HS-27A (cell line): Measurements from ENCODE around the gene LAMB1.
"Not testable (repeated sequence)": the region's sequence is repeated elsewhere in the genome, so short reads cannot be mapped to it uniquely, and the experiment has no call there.

ENCODE experiments used
- DNase-seq: peaks from one replicate; pipeline ENCODE4 v3.0.0-alpha.2; 2012; ENCODE audit warnings: low read depth, missing footprints

Gene LAMB1

DNA sequence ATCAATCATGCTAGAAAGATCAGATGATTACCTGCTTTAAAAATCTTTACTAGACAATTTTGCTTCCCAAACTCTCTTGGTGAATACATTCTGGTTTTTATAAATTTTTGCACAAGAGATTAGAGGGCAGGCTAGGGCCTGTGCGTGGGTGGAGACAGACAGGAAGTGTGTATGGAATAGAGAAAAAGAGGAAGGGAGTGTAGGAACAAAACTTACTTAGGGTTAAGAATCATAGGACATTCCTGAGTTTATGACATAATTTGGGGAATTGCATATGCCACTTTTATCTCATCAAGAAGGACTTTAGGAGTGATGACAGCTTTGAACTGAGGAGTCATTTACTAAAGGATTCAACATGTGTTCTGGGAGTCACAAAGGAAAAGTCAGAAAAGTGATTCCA, 31.3 kb downstream of the LAMB1 start:
- DNase-seq, result no peak

DNA sequence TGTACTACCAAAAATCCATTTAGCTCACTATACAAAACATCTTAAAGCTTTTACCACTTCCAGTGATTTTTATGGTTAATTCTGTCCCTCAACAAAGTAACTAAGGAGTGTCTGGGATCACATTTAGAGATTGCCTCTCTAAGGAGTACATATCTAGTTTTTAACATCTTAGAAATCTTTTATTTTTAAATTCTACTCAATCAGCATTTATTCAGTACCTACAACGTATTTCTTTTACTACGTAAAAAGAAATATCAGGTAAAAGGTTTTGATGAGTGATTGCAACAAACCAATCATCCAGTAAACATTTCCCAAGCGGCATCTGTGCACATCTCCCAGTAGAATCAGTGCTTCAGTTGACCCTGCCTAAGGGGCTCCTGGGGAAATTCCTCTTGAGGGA, 31.9 kb downstream of the LAMB1 start:
- no peak for DNase-seq

DNA sequence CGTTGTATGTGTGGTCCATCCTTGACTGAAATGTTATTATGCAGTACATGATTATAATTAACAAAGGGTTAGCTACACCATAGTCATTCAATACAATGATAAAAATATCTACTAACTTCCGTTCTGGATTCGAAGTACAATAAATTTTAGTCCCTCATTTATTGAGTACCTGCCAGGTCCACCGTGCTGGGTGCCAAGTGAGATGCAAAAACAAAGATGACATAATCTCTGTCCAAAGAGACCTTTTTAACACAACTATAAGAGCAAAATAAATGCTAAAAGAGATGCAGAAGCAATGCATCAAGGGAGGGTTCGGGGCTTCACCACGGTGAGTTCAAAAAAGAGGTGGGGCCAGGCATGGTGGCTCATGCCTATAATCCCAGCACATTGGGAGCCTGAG, 33.1 kb downstream of the LAMB1 start:
- DNase-seq, result no peak

DNA sequence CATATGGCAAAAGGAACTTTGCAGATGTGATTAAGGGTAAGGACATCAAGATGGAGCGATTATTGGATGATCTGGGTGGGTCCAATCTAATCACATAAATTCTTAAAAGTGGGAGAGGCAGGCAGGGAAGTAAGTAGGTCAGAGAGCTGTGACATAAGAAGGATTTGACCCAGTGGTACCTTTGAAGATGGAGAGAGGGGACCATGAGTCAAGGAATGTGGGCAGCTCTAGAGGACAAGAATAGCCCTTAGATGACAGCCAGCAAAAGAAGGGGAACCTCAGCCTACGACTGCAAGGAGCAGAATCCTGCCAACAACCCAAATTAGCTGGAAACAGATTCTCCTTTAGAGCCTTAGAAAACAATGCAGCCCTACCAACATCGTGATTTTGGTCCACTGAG, 34.5 kb downstream of the LAMB1 start:
- no peak for DNase-seq

DNA sequence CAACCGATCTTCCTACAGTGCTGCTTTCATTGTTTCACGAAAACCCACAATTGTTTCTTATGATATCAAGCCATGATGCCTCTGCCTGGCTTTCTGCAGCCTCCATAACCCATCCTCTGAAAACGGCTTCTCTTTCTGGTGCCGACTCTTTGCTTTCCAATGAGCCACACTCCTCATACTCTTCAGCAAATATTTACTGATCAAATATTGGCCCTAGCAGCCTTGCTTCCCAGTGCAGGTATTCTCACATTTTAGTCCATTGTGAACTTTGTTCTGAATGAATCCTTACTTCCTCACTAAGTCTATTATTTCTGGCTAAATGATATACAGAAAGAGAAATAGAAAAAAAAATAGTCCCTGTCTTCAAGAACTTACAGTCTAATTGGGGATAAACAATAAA, 35.5 kb downstream of the LAMB1 start:
- no peak for DNase-seq

DNA sequence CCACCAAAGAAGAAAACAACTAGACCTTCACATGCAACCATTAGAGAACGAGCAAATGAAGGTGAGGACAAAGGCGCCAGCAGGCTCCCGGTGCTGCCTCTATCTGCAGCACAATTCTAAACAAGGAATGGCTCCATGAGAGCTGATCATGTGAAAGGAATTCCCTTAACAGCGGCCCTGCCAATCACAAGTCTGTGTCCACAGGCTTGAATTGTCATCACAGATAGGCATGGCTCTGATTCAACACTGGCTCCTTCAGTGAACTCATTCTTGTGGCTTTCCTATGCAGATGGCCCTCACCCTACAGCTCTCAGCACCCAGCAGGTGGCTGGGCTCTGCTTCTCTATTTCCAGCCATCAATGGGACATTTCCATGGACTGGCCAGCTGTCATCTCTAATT, 36.2 kb downstream of the LAMB1 start:
- DNase-seq, result peak; percentile 68

DNA sequence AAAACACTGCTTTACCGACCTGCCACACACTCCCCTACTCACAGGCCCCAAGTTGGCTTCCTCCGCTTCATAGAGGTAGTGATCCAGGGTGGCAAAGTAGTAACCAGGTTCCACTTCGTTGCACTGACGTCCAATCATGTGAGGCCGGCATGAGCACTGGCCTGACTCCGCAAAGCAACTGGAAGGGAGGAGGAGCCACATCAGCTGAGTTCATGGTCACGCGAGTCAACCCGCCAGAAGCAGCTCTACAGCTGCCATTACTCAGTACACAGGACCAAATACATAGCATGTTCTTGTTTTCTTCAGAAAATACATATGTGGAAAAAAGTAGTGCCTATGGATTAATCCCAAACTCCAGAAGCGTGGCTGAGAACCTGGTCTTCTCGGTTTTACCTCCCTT, 38.5 kb downstream of the LAMB1 start:
- DNase-seq, result no peak

DNA sequence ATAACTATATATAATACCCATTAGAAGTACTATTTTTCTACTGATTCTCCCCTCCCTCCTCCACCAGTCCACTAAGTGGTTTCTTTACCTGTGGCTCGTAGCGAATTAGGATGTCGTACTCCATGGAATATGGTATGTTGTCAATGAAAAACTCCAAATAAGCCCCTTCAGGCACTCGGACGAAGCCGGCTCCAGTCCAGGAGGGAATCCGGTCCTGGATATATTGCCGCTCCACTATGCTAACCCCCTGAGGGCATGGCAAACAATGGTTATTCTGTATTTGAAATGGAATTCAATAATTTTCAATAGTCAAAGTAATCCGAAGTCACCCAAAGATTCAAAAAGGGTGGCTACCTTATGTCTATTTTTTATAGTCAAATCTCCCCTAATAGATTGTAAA, 40.1 kb downstream of the LAMB1 start:
- no peak for DNase-seq

DNA sequence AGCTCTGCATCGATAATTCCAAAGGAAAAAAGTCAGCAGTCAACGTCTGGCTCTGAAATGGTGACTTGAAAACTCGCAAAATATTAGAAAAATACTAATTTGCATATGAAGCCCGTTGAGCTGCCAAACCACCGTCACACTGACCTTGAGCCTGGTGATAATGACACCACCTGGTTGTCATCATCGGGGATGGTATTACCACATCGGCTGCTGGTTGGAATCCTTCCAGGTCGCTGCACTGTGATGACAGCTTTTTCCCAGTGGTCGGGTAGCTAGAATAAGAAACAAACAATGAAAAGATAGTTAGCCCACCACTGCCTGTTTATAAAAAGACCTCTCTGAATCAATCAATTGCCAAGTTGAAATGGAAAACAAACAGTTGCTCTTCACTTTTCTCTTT, 41.6 kb downstream of the LAMB1 start:
- no peak for DNase-seq

DNA sequence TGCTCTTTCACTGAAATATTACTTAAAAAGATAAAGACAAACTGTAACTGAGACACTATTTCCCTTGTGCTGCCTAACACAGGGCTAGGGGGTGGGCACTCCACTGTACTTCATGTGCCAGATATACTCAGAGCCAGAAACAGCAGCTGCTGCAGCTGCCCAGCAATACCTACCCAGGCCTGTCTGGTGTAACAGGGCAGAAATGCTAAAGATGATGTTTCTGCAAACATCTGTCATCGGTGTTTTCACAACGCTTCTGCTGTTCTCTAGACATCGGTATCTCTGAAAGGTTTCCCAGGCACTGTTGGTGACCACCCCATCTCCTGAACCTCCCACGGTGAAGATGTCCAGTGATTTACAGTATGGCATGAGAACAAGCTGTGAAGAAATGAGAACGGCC, 42.7 kb downstream of the LAMB1 start:
- no peak for DNase-seq

DNA sequence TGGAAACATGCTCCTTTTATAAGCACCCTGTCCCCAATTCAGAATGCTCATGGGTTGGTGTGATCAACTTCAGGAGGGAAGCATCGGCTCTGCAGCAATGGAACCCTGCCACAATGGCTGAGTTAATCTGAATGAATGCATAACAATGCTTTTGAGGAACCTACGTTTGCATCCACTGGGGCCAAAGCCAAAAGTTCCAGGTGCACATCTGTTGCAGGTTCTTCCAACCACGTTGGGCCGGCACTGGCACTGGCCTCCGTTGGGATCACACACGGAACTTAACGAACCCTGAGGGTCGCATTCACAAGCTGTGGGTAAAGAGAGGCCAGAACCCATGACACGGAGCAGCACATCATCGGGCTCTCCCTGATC, 43.4 kb downstream of the LAMB1 start:
- DNase-seq, result no peak

DNA sequence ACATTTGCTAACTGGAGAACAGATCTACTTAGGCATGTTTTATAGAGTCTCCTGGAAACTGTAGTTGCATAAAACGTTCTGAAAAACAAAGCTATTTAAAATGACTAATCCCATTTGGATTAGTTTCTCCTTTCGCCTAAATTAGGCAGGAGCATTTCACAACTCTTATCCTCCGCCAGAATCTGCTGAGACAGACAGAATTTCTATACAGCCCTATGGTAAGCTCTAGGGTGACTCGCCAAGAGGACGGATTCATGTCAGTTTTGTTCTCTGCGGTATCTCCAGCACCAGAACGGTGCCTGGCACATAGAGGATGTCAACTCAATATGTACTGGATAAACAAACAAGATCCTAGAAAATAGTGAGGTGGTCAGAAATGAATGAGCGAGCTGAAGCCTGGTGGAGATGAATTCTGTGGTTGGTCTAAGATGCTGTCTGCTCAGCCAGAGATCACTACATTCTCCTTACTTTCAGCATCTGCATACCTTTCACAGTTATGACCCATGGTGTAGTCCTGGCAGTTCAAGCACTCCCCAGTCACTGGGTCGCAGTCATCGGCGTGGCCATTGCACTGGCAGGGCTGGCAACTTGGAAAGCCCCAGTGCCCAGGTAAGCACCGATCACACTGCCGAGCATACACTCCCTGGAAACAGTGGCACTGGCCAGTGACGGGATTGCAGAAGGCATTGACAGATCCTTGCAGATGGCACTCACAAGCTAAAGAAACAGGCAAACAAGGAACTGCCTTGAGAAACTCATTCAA, 44.0 kb downstream of the LAMB1 start:
- DNase-seq, result no peak

DNA sequence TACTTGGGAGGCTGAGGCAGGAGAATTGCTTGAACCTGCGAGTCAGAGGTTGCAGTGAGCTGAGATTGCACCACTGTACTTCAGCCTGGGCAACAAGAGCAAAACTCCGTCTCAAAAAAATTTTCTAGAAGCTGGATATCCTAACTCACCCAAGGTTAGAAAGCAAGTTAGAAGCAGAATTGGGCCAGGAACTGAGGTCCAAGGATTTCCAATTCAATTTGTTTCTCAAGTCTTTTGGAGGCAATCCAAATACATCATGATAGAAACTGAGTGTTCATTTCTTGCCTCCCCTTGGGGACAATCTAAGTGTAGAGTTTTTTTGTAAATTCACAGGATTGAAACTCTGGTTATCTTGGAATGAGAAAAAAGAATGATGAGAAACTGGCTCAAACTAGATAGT, 45.5 kb downstream of the LAMB1 start:
- DNase-seq, result no peak

DNA sequence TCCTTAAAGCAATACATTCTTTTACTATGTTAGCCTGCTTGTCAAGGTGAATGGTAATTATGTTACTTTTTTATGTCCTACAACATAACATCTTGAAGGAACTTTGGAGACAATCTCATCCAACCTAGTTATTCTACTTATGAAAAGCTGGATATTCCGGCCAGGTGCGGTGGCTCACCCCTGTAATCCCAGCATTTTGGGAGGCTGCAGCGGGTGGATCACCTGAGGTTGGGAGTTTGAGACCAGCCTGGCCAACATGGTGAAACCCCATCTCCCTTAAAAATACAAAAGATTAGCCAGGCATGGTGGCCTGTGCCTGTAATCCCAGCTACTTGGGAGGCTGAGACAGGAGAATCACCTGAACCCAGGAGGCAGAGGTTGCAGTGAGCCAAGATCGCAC, 46.0 kb downstream of the LAMB1 start:
- not testable (repeated sequence) for DNase-seq

DNA sequence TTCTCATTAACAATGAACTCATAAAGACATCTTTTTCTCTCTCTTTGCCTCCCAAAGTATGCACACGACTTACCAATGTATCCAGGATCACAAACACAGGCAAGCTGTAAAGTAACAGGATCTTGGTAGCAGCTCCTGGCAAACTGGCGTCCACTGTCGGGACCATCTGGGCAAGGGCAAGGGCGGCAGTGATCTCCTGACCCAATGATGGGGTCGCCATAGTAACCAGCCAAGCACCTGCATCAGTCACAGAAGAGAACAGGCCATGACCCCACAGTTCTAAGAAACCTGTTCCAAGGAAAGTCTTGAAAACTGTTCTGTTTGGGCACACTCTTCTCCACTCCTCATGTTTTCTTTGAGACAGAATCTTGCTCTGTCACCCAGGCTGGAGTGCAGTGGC, 47.6 kb downstream of the LAMB1 start:
- DNase-seq, result no peak

DNA sequence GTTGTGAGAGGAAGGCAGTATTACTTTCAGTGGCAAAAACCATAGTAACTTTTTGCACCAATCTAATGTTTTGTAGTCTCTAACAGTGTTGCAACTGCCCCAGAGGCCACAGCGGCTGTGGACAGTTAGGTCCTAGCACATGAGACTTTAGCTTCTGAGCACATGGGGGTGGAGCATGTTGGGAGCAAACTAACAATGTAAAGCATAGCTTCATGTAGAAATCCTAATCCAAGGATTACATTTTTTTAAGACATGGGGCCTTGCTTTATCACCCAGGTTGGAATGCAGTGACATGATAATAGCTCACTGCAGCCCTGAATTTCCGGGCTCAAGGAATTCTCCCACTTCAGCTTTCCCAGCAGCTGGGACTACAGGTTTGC, 49.0 kb downstream of the LAMB1 start:
- DNase-seq, result no peak

DNA sequence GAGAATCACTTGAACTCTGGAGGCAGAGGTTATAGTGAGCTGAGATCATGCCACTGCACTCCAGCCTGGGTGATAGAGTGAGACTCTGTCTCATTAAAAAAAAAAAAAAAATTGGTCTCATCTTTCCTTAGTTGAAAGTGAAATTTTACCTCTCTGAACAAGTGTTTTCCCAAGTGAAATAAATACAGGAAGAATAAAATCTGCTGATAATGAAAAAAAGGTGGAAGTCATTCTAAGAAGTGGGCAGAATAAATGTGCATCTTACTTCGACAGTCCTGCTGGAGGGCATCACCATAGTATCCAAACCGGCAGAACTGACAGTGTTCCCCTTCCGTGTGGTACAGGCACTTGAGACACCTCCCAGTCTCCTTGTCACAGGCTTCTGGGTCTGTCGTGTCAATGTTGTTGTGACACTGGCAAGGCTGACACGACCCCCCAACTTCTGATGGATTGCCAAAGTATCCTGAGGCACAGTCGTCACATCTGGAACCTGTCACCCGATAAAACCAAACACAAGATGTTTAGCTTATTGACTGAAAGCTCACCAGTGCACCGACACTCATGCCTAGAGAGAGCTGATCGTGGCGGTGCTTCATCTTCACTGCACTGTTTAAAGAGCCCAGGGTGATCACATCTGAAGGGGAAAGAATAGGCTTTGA, 49.6 kb downstream of the LAMB1 start:
- DNase-seq, result no peak

DNA sequence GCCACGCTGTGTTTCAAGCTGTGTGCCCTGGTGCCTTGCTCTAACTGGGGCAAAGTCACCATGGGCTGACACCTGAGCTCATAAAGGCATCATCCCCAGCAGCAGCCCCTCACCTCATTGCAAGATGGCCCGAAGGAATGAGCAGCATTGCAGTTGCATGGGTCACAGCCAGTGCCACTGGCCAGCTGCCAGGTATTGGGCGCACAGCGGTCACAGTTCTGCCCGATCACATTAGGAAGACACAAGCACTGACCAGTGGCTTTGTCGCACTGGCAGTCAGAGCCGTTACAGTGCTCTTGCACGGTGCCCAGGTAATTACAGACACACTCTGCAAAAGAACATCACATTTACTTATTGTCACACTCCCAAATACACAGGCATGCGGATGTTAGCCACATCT, 51.1 kb downstream of the LAMB1 start:
- DNase-seq, result no peak

DNA sequence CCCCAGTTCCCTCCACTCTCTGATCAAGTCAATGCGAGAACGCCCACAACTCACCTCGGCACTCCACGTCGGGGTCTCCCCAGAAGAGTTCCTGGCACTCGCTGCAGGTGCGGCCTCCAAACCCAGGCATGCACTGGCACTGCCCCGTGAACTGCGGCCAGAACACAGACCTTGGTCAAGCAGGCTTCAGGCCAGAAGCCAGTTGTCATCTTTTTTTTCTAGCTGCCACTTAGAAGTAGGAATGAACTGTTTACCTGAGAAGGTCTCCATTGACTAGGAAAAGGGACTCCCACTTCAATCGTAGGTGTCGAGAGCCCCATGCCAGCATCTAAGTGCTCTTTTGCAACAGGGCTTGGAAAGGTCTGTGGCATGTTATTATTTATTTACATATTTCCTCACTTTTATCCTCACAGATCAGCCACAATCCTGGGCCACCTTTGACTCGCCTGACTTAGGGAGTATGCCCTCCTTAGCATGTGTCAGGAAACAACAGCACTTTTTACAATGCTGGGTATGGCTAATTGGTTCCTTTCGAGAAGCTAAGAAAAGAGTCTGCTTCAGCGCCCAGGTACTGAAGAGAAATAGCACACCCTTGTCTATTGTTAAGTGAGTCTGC, 51.7 kb downstream of the LAMB1 start:
- DNase-seq, result no peak

DNA sequence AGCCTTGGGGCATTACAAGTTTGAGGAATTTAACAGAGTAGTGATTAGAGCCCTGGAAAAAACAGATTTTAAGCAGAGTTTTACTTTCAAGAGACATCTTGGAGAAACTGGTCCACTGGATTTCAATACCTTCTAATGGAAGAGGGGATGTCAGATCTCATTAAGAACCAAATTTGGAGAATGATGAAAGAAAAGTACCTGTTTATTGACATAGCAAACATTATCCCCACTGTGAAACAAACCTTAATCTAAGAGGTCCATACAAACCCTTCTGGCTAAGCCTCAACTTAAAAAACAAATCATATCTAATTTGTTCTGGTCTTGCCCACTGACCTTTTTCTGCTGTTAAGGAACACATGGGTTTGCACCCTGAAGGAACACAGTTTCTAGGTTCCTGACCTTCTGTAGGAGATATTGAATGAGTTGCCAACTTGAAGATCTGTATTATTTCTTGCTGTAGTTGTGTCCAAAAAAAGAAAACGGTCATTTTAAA, 53.5 kb downstream of the LAMB1 start:
- DNase-seq, result no peak

DNA sequence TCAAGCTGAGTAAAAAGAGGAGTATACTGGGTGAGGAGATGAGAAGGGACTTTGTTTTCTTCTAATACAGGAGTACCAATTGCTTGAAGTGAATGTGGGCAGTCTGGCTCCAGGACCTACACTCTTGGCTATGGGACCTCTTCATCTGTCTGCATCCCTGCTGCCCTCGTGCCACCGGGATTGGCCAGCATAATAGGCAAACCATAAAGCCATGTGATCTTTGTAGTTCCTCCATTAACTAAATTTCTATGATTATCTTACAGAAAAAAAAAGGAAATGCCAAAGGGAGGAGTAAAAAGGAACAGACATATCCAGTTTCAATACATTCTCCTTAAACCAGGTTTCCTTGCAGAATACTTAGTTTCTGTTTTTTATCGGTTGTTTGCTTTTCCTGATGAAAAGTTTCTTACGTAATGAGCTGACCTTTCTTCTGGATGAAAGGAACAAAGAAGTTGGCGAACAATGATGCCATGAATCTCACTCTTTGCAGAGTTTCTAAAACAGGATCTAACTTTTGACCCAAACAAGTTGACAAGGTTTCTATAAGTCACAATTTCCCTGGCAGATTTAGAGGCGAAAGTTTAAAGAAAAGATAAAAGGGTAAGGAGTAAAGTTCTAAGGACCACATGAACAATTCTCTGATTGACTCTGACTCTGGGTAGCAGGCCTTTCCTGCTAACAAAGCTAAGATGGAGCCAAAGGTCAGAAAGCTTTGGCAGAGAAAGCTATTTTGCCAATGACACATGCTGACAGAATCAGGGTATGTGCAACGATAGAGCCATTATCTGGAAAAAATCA, 54.1 kb downstream of the LAMB1 start:
- DNase-seq, result peak; percentile 80

DNA sequence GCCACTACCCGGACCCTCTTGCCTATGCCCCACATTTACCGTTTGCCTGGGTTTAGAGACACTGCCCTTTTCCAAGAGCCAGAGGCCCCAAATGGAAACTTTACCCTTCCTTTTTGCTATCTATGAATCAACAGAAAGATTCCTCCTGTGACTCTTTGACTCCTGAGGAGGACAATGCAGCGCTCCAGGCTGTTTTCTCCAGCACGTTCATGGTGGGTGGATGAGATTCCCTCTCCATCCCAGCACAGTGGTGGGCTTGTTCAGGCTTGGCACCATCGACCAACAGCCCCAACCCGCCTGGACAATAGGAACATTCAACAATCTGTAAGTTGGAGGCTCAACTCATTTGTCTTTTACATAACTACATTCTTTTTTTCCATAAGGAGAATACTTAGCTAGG, 56.1 kb downstream of the LAMB1 start:
- no peak for DNase-seq

DNA sequence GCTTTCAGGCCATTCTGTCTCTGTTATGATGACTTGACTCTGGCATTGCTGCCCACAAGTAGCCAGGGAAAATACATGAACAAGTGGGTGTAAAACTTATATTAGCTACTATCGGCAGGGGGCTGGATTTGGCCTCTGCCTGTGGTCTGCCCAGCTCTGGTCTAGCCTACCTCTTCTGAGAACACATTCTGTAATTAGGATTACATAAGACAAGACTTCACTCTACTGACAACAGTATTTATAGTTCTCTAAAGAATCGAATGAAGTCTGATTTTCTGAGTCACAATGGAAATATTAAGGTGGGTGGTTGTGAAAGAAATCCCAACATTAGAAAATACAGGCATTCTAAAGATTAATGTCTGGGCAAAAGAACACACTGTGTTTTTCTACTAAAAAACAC, 56.5 kb downstream of the LAMB1 start:
- no peak for DNase-seq
